ENCODE results near the gene FMNL2. TPM values are rescaled to one million over a fixed set of nuclear protein-coding genes. Genes with fewer than 3 reads are reported as not detected.

The FMNL2 gene
- total and polyA plus RNA-seq, 4 donors: 1.5 to 9.3 (median 5.1) TPM

- Histone ChIP-seq H3K9ac (ENCODE audit: low read depth in 1 of 2, low read length in 2 of 2) (no peak overlapping the region), H3K4me3 (ENCODE audit: low read depth in 1 of 3, low read length in 3 of 3) (no peak overlapping the region), H3K9me3 (ENCODE audit: control insufficient read depth in 4 of 4, low read length in 3 of 4) (no peaks in the 10 kb centered on the region), H3K36me3 (ENCODE audit: control insufficient read depth in 4 of 4, insufficient read depth in 3 of 4, low read depth in 1 of 4, low read length in 3 of 4) (no peaks in the 10 kb centered on the region), H3K27me3 (ENCODE audit: control insufficient read depth in 4 of 4, insufficient read depth in 4 of 4, low read length in 3 of 4) (no peaks in the 10 kb centered on the region), H3K4me1 (ENCODE audit: control insufficient read depth in 4 of 4, insufficient read depth in 4 of 4, low read length in 3 of 4) (peaks cover 0 to 3% (median 0%) of the 10 kb centered on the region in 4 donors), H3K27ac (ENCODE audit: low read depth in 1 of 2, low read length in 2 of 2) (no peak overlapping the region)
- 89% methylated on average over 5 of the region's 5 CpGs for WGBS
- DNase-seq (ENCODE audit: low spot score): no peak
- TF ChIP-seq RXRA (IDR thresholded peaks at IDR 0.05) (no peak), CTCF (IDR thresholded peaks at IDR 0.05; ENCODE audit: low read depth, low read length, missing input control) (no peak), HNF4A (conservative IDR thresholded peaks at IDR 0.05) (no peak), MAX (IDR thresholded peaks at IDR 0.05) (no peak), YY1 (IDR thresholded peaks at IDR 0.05) (no peak), FOXA2 (IDR thresholded peaks at IDR 0.05) (no peak), SP1 (IDR thresholded peaks at IDR 0.05) (no peak), ATF3 (IDR thresholded peaks at IDR 0.05) (no peak), HNF4G (IDR thresholded peaks at IDR 0.05) (no peak), TAF1 (conservative IDR thresholded peaks at IDR 0.05) (no peak), JUND (IDR thresholded peaks at IDR 0.05) (no peak), EGR1 (IDR thresholded peaks at IDR 0.05; ENCODE audit: low read depth in 2 of 2) (no peak), NR2F2 (IDR thresholded peaks at IDR 0.05) (no peak), FOXA1 (IDR thresholded peaks at IDR 0.05) (no peak), ZBTB33 (IDR thresholded peaks at IDR 0.05) (no peak), REST (IDR thresholded peaks at IDR 0.05) (no peak), RAD21 (IDR thresholded peaks at IDR 0.05) (no peak), GABPA (IDR thresholded peaks at IDR 0.05 in 1 of 2, conservative IDR thresholded peaks at IDR 0.05 in 1 of 2) (no peak)
These were observed 34.3 kb downstream of the FMNL2 start for GRCh38 chr2:152369176-152369860.
